ENCODE data around the gene CCNG2.

DNA sequence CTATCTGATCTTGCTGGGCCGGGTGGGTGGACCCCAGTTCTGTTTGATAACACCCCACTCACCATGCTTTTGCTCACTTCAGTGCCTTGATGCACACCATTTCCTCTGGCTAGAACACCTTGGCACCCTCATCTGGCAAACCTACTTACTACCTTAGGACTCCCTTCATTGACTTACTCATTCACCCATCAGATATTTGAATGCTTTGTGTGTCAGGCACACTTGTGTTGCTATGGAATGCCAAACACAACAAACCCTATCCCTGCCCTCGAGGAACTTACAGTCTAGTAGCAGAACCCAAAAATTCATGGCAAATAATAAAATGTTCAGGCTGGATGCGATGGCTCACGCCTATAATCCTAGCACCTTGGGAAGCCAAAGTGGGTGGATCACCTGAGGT is 13.9 kb downstream of the CCNG2 start:
- no peak for TF ChIP-seq POLR2A (IDR thresholded peaks at IDR 0.05)
- TF ChIP-seq, protein P1, sequence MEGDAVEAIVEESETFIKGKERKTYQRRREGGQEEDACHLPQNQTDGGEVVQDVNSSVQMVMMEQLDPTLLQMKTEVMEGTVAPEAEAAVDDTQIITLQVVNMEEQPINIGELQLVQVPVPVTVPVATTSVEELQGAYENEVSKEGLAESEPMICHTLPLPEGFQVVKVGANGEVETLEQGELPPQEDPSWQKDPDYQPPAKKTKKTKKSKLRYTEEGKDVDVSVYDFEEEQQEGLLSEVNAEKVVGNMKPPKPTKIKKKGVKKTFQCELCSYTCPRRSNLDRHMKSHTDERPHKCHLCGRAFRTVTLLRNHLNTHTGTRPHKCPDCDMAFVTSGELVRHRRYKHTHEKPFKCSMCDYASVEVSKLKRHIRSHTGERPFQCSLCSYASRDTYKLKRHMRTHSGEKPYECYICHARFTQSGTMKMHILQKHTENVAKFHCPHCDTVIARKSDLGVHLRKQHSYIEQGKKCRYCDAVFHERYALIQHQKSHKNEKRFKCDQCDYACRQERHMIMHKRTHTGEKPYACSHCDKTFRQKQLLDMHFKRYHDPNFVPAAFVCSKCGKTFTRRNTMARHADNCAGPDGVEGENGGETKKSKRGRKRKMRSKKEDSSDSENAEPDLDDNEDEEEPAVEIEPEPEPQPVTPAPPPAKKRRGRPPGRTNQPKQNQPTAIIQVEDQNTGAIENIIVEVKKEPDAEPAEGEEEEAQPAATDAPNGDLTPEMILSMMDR (IDR thresholded peaks at IDR 0.05) = no peak
